Ureter (tissue), 1 donor: Measurements from ENCODE around the gene WNT7B. TPM values are rescaled to one million over a fixed set of nuclear protein-coding genes. Genes with fewer than 3 reads are reported as not detected.

Experiments
- DNase-seq: peaks from one replicate; pipeline ENCODE4 v3.0.0-alpha.2; 2020; ENCODE audit warnings: low spot score
- total RNA-seq: library from RNA; stranded (reverse); gene quantifications from one replicate; pipeline ENCODE4 v1.2.4, GENCODE V29; 2023
- donor health status: DM: yes; HTN: yes; CAD: no.

The WNT7B gene
- total RNA-seq, 1 donor from 2014 or later: 58.6 TPM

GRCh38 chr22:45995405-45996101 lies 18.6 kb upstream of the WNT7B start:
- DNase-seq: no peak

- peak; percentile 86 for DNase-seq
These were observed 17.8 kb upstream of the WNT7B start for GRCh38 chr22:45994491-45995404.

GRCh38 chr22:45993841-45994240 lies 16.9 kb upstream of the WNT7B start:
- no peak for DNase-seq

- no peak for DNase-seq
These were observed 16.3 kb upstream of the WNT7B start for GRCh38 chr22:45993143-45993692.

- no peak for DNase-seq
These were observed 15.8 kb upstream of the WNT7B start for GRCh38 chr22:45992737-45993136.

GRCh38 chr22:45991098-45991497 lies 14.1 kb upstream of the WNT7B start:
- DNase-seq: no peak

- no peak for DNase-seq
These were observed 10.3 kb upstream of the WNT7B start for GRCh38 chr22:45987136-45987861.

GRCh38 chr22:45984316-45984916 lies 7.5 kb upstream of the WNT7B start:
- DNase-seq: no peak

GRCh38 chr22:45983797-45984196 lies 6.8 kb upstream of the WNT7B start:
- DNase-seq: no peak

- DNase-seq: no peak
These were observed 3.8 kb upstream of the WNT7B start for GRCh38 chr22:45980761-45981160.

- DNase-seq: no peak
These were observed 3.3 kb upstream of the WNT7B start for GRCh38 chr22:45980268-45980570.

- DNase-seq: no peak
These were observed 1.3 kb upstream of the WNT7B start for GRCh38 chr22:45978275-45978713.

- DNase-seq: no peak
These were observed 751 bp upstream of the WNT7B start for GRCh38 chr22:45977551-45978274.

GRCh38 chr22:45976254-45977002 lies 534 bp downstream of the WNT7B start:
- DNase-seq: no peak

- DNase-seq: no peak
These were observed 1.5 kb downstream of the WNT7B start for GRCh38 chr22:45975164-45976161.

GRCh38 chr22:45974498-45974897 lies 2.5 kb downstream of the WNT7B start:
- DNase-seq: no peak

GRCh38 chr22:45972889-45973253 lies 4.1 kb downstream of the WNT7B start:
- no peak for DNase-seq

- DNase-seq: no peak
These were observed 4.7 kb downstream of the WNT7B start for GRCh38 chr22:45972091-45972888.
